ENCODE results near the gene NF1. TPM values are rescaled to one million over a fixed set of nuclear protein-coding genes. Genes with fewer than 3 reads are reported as not detected.

NF1 gene
- total and polyA plus RNA-seq, 10 donors: 3.1 to 97.7 (median 58.3) TPM

DNA sequence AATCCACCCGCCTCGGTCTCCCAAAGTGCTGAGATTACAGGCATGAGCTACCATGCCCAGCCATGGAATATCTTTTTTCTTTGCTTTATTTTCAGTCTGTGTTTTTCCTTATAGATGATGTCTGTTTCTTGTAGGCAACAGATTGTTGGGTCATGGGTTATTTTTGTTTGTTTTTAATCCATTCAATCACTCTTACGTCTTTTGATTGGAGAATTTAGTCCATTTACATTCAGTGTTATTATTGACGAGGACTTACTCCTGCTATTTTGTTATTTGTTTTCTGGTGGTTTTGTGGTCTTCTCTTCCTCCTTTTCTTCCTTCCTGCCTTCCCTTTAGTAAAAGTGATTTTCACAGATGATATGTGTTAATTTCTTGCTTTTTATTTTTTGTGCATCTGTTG, 146.3 kb downstream of the NF1 start:
- Histone ChIP-seq H3K4me1 (no peaks in the 10 kb centered on the region), H3K36me3 (peaks cover 0 to 86% (median 29%) of the 10 kb centered on the region in 6 donors)

DNA sequence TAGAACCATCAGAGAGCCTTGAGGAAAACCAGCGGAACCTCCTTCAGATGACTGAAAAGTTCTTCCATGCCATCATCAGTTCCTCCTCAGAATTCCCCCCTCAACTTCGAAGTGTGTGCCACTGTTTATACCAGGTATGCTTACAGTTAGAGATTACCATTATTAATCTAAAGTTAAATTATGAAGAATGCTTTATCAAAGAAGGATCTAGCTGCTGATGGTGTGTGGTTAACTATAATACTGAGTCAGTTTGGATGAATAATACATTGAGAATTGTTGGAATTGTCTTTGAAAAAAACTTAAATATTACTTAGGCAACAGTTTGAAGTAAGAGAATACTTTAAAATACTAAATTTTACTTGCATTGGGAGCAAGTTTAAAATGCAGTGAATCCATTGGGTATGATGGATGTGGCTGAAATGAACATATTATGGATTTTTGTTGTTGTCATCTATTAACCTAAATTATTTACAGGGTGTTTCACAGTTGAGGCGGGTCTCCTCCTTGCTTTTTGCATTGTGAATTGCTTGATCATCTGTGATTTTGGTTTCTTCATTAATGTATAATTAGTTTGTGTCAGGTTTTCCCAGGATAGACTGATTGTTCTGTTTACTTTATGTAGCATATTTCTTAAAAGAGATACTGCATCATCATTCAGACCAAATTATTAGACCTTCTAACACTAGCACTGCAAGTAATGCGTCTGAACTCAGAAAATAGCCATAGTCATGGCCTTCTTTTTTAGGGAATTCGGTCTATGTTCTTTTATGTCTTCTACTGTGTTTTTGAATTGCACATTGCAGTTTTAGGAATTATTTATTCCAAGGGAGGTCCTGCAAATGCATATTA, 154.4 kb downstream of the NF1 start:
- Histone ChIP-seq H3K4me3 (no peak overlapping the region), H3K36me3 (peaks cover 0 to 39% (median 4%) of the 10 kb centered on the region in 6 donors), H3K27me3 (replicated peaks in 1 of 7) (no peaks in the 10 kb centered on the region), H3K4me1 (peaks cover 0 to 28% (median 16%) of the 10 kb centered on the region in 6 donors), H3K9me3 (no peaks in the 10 kb centered on the region), H3K27ac (peak overlapping the region in 1 of 8 donors; percentile 26)
- WGBS, 5 donors: 93 to 98% (median 96%) methylated on average over 5 of the region's 5 CpGs
- DNase-seq: no peak
- TF ChIP-seq, protein P1, sequence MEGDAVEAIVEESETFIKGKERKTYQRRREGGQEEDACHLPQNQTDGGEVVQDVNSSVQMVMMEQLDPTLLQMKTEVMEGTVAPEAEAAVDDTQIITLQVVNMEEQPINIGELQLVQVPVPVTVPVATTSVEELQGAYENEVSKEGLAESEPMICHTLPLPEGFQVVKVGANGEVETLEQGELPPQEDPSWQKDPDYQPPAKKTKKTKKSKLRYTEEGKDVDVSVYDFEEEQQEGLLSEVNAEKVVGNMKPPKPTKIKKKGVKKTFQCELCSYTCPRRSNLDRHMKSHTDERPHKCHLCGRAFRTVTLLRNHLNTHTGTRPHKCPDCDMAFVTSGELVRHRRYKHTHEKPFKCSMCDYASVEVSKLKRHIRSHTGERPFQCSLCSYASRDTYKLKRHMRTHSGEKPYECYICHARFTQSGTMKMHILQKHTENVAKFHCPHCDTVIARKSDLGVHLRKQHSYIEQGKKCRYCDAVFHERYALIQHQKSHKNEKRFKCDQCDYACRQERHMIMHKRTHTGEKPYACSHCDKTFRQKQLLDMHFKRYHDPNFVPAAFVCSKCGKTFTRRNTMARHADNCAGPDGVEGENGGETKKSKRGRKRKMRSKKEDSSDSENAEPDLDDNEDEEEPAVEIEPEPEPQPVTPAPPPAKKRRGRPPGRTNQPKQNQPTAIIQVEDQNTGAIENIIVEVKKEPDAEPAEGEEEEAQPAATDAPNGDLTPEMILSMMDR (IDR thresholded peaks at IDR 0.05 in 8 of 11, conservative IDR thresholded peaks at IDR 0.05 in 3 of 11): no peak
- TF ChIP-seq POLR2A (IDR thresholded peaks at IDR 0.05): no peak
- TF ChIP-seq POLR2AphosphoS5 (IDR thresholded peaks at IDR 0.05): no peak
- intact Hi-C loops (cut with DNase I; ENCODE audit: low total_unique reads): loop anchor here (10.0 kb wide), 1 partner anchor 56 kb away; no protein-coding TSS in a partner anchor

More for the DNA sequence above, 146.3 kb downstream of the NF1 start:
- Histone ChIP-seq H3K4me3 (no peak overlapping the region), H3K9me3 (no peaks in the 10 kb centered on the region), H3K27me3 (replicated peaks in 1 of 7) (no peaks in the 10 kb centered on the region), H3K27ac (no peak overlapping the region)
- DNase-seq: no peak
- intact Hi-C loops (cut with DNase I; ENCODE audit: low total_unique reads): loop anchor here (10.0 kb wide), 1 partner anchor 64 kb away; no protein-coding TSS in a partner anchor
- TF ChIP-seq POLR2A (IDR thresholded peaks at IDR 0.05) (no peak), POLR2AphosphoS5 (IDR thresholded peaks at IDR 0.05) (no peak)
- TF ChIP-seq, protein P1 (IDR thresholded peaks at IDR 0.05 in 8 of 11, conservative IDR thresholded peaks at IDR 0.05 in 3 of 11): no peak
- WGBS, 5 donors: 85 to 94% (median 90%) methylated on average over 4 of the region's 4 CpGs

DNA sequence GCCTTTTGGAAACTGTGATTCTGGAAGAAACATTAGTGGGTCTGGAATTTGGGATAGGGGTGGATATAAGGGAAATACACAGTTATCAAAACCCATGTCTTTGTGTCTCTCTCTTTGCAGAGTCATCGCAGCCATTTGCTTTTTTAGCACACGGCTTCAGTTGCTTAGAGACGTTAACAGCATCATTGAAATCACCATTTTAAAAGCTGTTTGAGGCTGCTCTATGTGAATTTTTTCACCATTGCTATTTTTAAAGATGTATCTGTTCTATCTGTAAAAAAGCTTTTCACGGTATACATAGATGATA, 155.0 kb downstream of the NF1 start:
- Histone ChIP-seq H3K9me3 (no peaks in the 10 kb centered on the region), H3K4me1 (peaks cover 0 to 28% (median 16%) of the 10 kb centered on the region in 6 donors), H3K27ac (peak overlapping the region in 2 of 8 donors; percentile 12 to 26), H3K27me3 (replicated peaks in 1 of 7) (no peaks in the 10 kb centered on the region), H3K4me3 (no peak overlapping the region), H3K36me3 (peaks cover 0 to 33% (median 4%) of the 10 kb centered on the region in 6 donors)
- 84 to 89% (median 86%) methylated on average over 4 of the region's 4 CpGs for WGBS, 5 donors
- intact Hi-C loops (cut with DNase I; ENCODE audit: low total_unique reads): loop anchor here (10.0 kb wide), 1 partner anchor 55 kb away; no protein-coding TSS in a partner anchor
- no peak for DNase-seq
- TF ChIP-seq POLR2AphosphoS5 (IDR thresholded peaks at IDR 0.05) (no peak), POLR2A (IDR thresholded peaks at IDR 0.05) (no peak)
- TF ChIP-seq, protein P1 (IDR thresholded peaks at IDR 0.05 in 8 of 11, conservative IDR thresholded peaks at IDR 0.05 in 3 of 11): no peak

DNA sequence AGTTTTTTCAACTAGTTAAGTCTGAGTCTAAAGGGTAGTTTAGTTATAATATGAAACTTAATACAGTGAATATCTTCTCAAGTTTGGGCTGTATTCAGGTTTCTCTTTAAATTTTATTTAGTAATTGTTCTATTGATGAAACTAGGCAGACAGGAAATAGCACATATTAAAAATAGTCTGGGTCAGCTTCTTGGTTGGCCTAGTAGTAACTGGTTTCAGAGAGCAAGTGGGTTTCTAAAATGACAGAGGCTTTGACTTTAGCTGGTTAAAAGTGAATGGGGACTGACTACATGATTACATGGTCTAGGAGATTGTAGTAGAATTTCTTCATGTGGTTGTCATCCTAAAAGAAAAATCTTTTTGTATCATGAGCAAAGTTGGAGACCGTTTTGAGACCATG, 155.5 kb downstream of the NF1 start:
- no peaks in the 10 kb centered on the region for H3K9me3 ChIP-seq
- H3K36me3 ChIP-seq: peaks cover 0 to 29% (median 3%) of the 10 kb centered on the region in 6 donors
- TF ChIP-seq POLR2A (IDR thresholded peaks at IDR 0.05): no peak
- no peak for TF ChIP-seq POLR2AphosphoS5 (IDR thresholded peaks at IDR 0.05)
- TF ChIP-seq, protein P1 (IDR thresholded peaks at IDR 0.05 in 8 of 11, conservative IDR thresholded peaks at IDR 0.05 in 3 of 11): no peak
- H3K27me3 ChIP-seq (replicated peaks in 1 of 7): no peaks in the 10 kb centered on the region
- WGBS, 5 donors: 62 to 88% (median 79%) methylated on average over 1 of the region's 1 CpG
- peaks cover 0 to 28% (median 16%) of the 10 kb centered on the region in 6 donors for H3K4me1 ChIP-seq
- H3K27ac ChIP-seq: peak overlapping the region in 4 of 8 donors; percentile 12 to 44 (median 24)
- DNase-seq: no peak
- intact Hi-C loops (cut with DNase I; ENCODE audit: low total_unique reads): no loop called here
- no peak overlapping the region for H3K4me3 ChIP-seq
